Activated CD4-positive, alpha-beta memory T cell treated with anti-CD3 and anti-CD28 coated beads, Interleukin-2, amount 10 ng/mL, durations not matched to agents 7 days and 5 days (primary cell): ENCODE data around the gene TNPO1. TPM values are rescaled to one million over a fixed set of nuclear protein-coding genes. Genes with fewer than 3 reads are reported as not detected.
"Not testable (repeated sequence)": the region's sequence is repeated elsewhere in the genome, so short reads cannot be mapped to it uniquely, and the experiment has no call there.

Experiments
- CTCF ChIA-PET: fragments of 350-600 bp; sonication (Branson Sonifier 250); formaldehyde crosslinking; loops from one replicate; lab custom pipeline; 2021; ENCODE audit warnings: antibody characterized with exemption, inconsistent platforms; lab: Charles Lee
- POLR2A ChIA-PET: fragments of 350-600 bp; sonication (Branson Sonifier 250); formaldehyde crosslinking; loops from one replicate; lab custom pipeline; 2021; ENCODE audit warnings: antibody characterized with exemption; lab: Charles Lee
- DNase-seq: peaks from one replicate; pipeline ENCODE4 v3.0.0-alpha.2; 2020
- H3K27ac Mint-ChIP-seq: one replicate; pipeline ENCODE4 v1.8.0; 2021; ENCODE audit warnings: mild to moderate bottlenecking, mixed read lengths
- H3K27me3 Mint-ChIP-seq: one replicate; pipeline ENCODE4 v1.8.0; 2021; ENCODE audit warnings: mixed read lengths
- H3K36me3 Mint-ChIP-seq: one replicate; pipeline ENCODE4 v1.8.0; 2021; ENCODE audit warnings: low read depth, mixed read lengths
- H3K4me1 Mint-ChIP-seq: one replicate; pipeline ENCODE4 v1.8.0; 2021; ENCODE audit warnings: mixed read lengths
- H3K4me3 Mint-ChIP-seq: one replicate; pipeline ENCODE4 v1.8.0; 2021; ENCODE audit warnings: mild to moderate bottlenecking, mixed read lengths
- H3K9me3 Mint-ChIP-seq: one replicate; pipeline ENCODE4 v1.8.0; 2021; ENCODE audit warnings: mixed read lengths
- total RNA-seq, 2 experiments: library from RNA; stranded (reverse); gene quantifications; one replicate each; pipeline ENCODE4 v1.2.3, GENCODE V29; 2021

Gene TNPO1
- total RNA-seq, 2 experiments from 2014 or later = 67.1 to 78.3 TPM

DNA sequence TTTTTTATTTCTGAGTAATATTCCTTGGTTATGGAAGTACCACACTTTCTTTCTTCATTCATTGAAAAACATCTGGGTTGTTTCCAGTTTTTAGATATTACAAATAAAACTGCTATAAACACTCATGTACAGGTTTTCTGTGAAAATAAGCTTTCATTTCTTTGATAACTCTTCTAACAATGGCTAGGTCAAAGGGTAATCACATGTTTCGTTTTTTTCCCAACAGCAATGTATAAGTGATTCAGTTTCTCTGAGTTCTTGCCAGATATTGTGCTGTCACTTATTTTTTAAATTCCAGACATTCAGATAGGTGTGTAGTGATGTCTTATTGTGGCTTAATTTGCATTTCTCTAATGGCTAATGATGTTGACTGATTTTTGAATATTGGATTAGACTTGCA lies 16.7 kb upstream of the TNPO1 start:
- ChIA-PET CTCF (no interaction called here), POLR2A (no interaction called here)
- H3K27me3 Mint-ChIP-seq = peaks cover 30% of the 10 kb centered on the region
- H3K9me3 Mint-ChIP-seq = no peaks in the 10 kb centered on the region
- no peak overlapping the region for H3K27ac Mint-ChIP-seq
- H3K4me3 Mint-ChIP-seq = no peak overlapping the region
- H3K36me3 Mint-ChIP-seq = no peaks in the 10 kb centered on the region
- no peak for DNase-seq
- no peaks in the 10 kb centered on the region for H3K4me1 Mint-ChIP-seq

DNA sequence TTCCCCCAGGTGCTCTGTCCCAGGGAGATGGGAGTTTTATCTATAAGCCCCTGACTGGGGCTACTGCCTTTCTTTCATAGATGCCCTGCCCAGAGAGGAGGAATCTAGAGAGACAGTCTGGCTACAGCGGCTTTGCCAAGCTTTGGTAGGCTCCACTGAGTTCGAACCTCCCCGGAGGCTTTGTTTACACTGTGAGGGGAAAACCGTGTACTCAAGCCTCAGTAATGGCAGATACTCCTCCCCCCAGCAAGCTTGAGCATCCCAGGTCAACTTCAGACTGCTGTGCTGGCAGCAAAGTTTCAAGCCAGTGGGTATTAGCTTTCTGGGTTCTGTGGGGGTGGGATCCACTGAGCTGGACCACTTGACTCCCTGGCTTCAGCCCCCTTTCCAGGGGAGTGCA lies 7.8 kb upstream of the TNPO1 start:
- H3K4me3 Mint-ChIP-seq, H3K9me3 Mint-ChIP-seq, DNase-seq, H3K27ac Mint-ChIP-seq, CTCF ChIA-PET, H3K36me3 Mint-ChIP-seq, H3K4me1 Mint-ChIP-seq, POLR2A ChIA-PET: not testable (repeated sequence)
- peaks cover 61% of the 10 kb centered on the region for H3K27me3 Mint-ChIP-seq

DNA sequence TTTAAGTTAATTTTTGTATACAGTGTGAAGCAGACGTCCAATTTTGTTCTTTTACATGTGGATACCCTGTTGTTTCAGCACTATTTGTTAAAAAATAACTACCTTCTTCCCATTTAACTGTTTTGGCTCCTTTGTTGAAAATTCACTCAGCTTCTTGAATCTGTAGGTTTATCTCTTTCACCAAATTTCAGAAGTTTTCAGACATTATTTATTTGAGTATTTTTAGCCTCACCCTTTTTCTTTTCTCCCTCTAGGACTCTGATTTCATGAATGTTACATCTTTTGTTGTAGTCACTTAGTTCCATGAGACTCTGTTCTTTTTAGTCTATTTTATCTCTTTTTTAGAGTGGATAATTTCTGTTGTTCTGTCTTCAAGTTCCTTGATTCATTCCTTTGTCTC lies 4.6 kb upstream of the TNPO1 start:
- H3K9me3 Mint-ChIP-seq = no peaks in the 10 kb centered on the region
- POLR2A ChIA-PET = no interaction called here
- DNase-seq = no peak
- H3K4me1 Mint-ChIP-seq = peaks cover 4% of the 10 kb centered on the region
- no peak overlapping the region for H3K4me3 Mint-ChIP-seq
- no peaks in the 10 kb centered on the region for H3K36me3 Mint-ChIP-seq
- no peak overlapping the region for H3K27ac Mint-ChIP-seq
- CTCF ChIA-PET = no interaction called here
- H3K27me3 Mint-ChIP-seq = peaks cover 44% of the 10 kb centered on the region

DNA sequence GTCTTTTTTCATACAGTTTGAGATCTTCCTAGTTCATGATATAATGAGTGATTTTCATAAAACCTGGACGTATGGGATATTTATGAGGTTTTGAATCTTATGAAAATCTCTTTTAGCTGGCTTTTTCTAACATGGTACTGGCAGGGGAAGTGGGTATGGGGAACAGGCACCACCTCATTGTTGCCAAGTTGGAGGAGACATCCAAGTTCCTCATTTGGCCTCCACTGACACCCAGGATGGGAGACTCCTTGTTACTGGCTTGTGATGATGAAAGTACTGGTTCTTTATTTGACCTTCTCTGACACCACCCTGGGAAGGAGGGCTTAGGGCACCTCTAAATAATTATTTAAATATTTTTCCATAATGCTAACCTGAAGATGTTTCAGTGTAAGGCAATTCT lies 4.0 kb upstream of the TNPO1 start:
- CTCF ChIA-PET = no interaction called here
- POLR2A ChIA-PET = no interaction called here
- no peak for DNase-seq
- Mint-ChIP-seq H3K27ac (no peak overlapping the region), H3K36me3 (no peaks in the 10 kb centered on the region), H3K4me3 (no peak overlapping the region), H3K4me1 (peaks cover 10% of the 10 kb centered on the region), H3K27me3 (peaks cover 38% of the 10 kb centered on the region), H3K9me3 (no peaks in the 10 kb centered on the region)

DNA sequence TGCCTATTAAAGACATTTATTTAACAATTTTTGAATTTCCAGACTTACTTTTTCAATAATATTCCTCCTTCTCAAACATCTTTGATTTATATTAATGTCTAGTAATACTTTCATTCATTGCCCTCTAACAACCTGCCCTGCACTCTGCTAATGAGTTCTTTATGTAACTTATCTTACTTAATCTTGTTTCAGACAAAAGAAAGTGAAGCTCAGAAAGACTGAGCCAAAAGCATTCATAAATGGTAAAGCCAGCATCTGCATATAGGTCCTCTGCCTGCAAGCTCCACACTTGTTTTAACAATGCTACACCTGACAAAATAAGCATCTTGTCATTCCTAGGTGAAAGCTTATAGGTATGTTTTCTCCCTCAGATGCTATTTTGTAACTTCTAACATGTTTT lies 2.4 kb upstream of the TNPO1 start:
- H3K27me3 Mint-ChIP-seq = peaks cover 34% of the 10 kb centered on the region
- H3K9me3 Mint-ChIP-seq = no peaks in the 10 kb centered on the region
- no peaks in the 10 kb centered on the region for H3K36me3 Mint-ChIP-seq
- H3K27ac Mint-ChIP-seq = no peak overlapping the region
- peaks cover 19% of the 10 kb centered on the region for H3K4me1 Mint-ChIP-seq
- ChIA-PET POLR2A (no interaction called here), CTCF (no interaction called here)
- DNase-seq = no peak
- no peak overlapping the region for H3K4me3 Mint-ChIP-seq

DNA sequence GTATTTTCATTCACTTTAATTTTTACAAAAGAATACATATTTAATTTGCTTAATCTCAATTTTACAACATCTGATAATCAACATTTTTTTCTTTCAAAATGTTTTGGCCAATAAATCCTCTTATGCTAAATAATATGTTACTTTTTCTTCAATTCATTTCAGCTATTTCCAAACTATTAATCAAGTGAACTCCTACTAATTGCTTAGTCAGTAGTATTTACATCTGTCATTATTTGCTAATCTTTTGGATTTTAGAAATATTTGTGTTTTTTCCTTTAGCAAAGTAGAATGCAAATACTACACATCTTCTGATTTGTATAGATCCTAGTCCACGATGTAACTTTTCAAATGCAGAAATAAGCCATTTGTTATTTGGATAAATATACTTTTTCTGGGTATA lies 1.6 kb upstream of the TNPO1 start:
- Mint-ChIP-seq H3K27me3 (peaks cover 30% of the 10 kb centered on the region), H3K4me3 (no peak overlapping the region), H3K9me3 (no peaks in the 10 kb centered on the region), H3K36me3 (no peaks in the 10 kb centered on the region), H3K4me1 (peaks cover 20% of the 10 kb centered on the region), H3K27ac (no peak overlapping the region)
- no peak for DNase-seq
- POLR2A ChIA-PET = no interaction called here
- CTCF ChIA-PET = no interaction called here

DNA sequence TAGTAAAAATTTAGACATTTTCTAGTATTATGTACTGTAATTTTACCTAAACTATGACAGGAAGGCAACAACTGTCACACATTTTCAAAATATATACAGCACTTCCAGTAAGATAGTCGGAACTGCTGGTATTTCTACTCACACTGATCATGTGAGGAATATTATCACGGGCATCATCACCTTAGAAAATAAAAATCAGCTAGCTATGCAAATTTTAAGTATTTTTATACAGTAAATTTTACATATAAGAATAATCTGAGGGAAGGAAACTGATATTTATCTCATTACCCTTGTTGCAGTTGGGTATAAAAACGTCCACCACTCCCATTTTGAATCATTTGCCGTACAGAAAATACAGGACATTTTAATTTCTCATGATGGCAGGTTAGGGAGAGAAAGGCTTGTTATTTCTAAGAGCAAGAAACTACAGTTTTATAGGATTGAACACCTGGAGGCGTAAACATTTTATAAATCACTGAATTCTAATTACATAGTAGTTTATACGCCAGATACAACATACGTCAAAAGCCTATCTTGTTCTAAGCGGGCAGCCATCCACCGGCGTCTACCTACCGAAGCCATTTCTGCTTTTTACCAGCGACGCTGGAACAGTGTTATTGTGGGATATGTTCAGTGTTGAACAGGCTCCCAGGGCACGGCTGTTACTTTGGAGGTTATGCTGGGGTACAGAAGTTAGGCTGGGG lies 729 bp upstream of the TNPO1 start:
- Mint-ChIP-seq H3K9me3 (no peaks in the 10 kb centered on the region), H3K27ac (no peak overlapping the region), H3K4me3 (peak overlapping the region; percentile 90), H3K4me1 (peaks cover 20% of the 10 kb centered on the region), H3K36me3 (no peaks in the 10 kb centered on the region), H3K27me3 (peaks cover 24% of the 10 kb centered on the region)
- ChIA-PET CTCF (no interaction called here), POLR2A (interaction anchor here (5.3 kb wide), 1 partner anchor 33 kb away, joined by 59 read pairs; no protein-coding TSS in a partner anchor)
- no peak for DNase-seq

DNA sequence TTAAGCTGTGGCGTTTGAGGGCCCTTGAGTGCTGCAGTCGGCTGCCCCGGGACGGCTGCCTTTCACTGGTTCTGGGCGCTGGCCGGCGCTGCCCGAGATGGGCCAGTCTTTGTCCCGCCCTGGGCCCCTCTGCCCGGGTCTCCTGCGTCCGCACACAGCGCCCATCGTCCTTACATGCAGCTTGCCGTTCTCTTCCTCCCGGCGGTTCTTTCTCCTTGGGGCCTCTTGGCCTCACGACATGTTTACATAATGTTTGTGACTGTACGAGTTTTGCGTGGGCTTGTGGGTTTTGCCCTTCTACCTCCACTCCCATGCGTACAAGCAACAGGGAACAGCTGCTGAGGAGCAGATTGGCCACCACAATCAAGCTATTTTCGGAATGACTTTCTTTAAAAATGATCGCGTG lies 618 bp downstream of the TNPO1 start:
- CTCF ChIA-PET = interaction anchor here (1.3 to 5.7 kb wide), 9 partner anchors 17 to 415 kb away, joined by 4 to 52 read pairs (median 4); partner anchors contain the start of gene FCHO2
- peaks cover 13% of the 10 kb centered on the region for H3K27me3 Mint-ChIP-seq
- no peaks in the 10 kb centered on the region for H3K9me3 Mint-ChIP-seq
- POLR2A ChIA-PET = interaction anchor here (0.8 to 5.3 kb wide), 9 partner anchors 13 to 509 kb away, joined by 3 to 59 read pairs (median 3); partner anchors contain the start of gene FCHO2
- H3K27ac Mint-ChIP-seq = peak overlapping the region; percentile 63
- peaks cover 25% of the 10 kb centered on the region for H3K4me1 Mint-ChIP-seq
- no peaks in the 10 kb centered on the region for H3K36me3 Mint-ChIP-seq
- DNase-seq = no peak
- H3K4me3 Mint-ChIP-seq = peak overlapping the region; percentile 90

DNA sequence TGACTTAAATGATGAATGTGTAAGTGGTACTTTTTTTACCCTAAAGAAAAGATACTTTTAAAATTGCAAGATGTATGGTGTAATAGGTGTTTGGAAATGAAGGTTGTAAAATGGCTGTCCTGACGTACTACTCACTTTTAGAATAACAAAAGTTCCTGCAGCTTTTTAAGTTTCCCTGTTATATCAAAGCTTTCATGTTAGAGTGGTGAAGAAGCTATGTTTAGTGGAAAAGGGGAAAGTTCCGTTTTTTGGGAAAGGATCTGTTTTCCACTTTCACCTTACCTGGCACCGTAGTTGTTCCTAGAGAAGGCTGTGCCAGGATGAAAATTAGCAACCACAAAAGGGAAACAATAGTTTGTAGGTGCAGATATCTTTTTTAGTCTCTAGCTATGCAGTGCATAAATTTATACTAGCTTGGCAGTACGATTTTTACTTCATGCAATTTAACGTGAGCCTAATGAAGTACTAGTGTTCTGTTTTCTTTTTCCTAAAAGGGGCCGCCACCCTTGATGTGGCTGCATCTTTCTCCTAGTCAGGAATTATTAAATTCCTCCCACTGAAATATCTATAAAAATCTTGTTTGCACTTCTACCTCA lies 1.3 kb downstream of the TNPO1 start:
- DNase-seq = no peak
- H3K4me3 Mint-ChIP-seq = peak overlapping the region; percentile 90
- H3K4me1 Mint-ChIP-seq = peaks cover 27% of the 10 kb centered on the region
- no peaks in the 10 kb centered on the region for H3K9me3 Mint-ChIP-seq
- POLR2A ChIA-PET = interaction anchor here (0.8 to 5.3 kb wide), 5 partner anchors 12 to 509 kb away, joined by 3 to 59 read pairs (median 4); no protein-coding TSS in a partner anchor
- CTCF ChIA-PET = interaction anchor here (1.4 to 5.7 kb wide), 10 partner anchors 17 to 416 kb away, joined by 4 to 52 read pairs (median 4); partner anchors contain the start of gene FCHO2
- H3K27ac Mint-ChIP-seq = no peak overlapping the region
- peaks cover 7% of the 10 kb centered on the region for H3K27me3 Mint-ChIP-seq
- no peaks in the 10 kb centered on the region for H3K36me3 Mint-ChIP-seq

DNA sequence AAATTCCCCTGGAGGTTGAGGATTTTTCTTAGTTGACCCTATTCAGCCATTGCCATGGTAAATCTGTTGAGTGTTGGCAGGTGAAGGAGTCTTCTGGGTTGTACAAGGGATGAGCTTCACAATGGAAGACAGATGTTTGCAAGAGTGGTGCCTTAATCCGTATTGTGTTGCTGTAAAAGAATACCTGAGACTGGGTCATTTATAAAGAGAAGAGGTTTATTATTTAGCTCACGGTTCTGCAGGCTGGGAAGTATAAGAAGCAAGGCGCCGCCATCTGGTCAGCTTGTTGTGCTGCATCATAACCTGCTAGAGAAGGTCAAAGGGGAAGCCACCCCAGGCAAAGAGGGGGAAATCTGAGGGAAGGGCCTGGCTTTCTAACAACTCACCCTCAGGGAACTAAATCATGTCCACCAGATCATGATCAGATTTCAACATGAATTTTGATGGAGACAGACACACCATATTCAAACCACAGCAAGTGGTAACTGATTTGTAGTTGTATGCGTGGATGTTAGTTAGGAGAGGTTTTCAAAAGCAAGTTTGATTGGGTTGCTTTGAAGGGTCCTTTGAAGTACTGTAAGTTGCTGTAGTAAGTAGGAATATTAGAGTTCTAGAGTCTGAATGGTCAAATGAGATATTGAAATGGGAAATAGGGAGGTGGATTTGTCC lies 2.5 kb downstream of the TNPO1 start:
- H3K27me3 Mint-ChIP-seq = peaks cover 2% of the 10 kb centered on the region
- H3K36me3 Mint-ChIP-seq = no peaks in the 10 kb centered on the region
- H3K27ac Mint-ChIP-seq = no peak overlapping the region
- POLR2A ChIA-PET = interaction anchor here (5.3 kb wide), 1 partner anchor 30 kb away, joined by 59 read pairs; no protein-coding TSS in a partner anchor
- H3K4me3 Mint-ChIP-seq = no peak overlapping the region
- H3K4me1 Mint-ChIP-seq = peaks cover 27% of the 10 kb centered on the region
- peak; percentile 52 for DNase-seq
- H3K9me3 Mint-ChIP-seq = no peaks in the 10 kb centered on the region
- CTCF ChIA-PET = interaction anchor here (0.7 to 5.7 kb wide), 12 partner anchors 11 to 453 kb away, joined by 3 to 52 read pairs (median 6); partner anchors contain the start of gene FCHO2

DNA sequence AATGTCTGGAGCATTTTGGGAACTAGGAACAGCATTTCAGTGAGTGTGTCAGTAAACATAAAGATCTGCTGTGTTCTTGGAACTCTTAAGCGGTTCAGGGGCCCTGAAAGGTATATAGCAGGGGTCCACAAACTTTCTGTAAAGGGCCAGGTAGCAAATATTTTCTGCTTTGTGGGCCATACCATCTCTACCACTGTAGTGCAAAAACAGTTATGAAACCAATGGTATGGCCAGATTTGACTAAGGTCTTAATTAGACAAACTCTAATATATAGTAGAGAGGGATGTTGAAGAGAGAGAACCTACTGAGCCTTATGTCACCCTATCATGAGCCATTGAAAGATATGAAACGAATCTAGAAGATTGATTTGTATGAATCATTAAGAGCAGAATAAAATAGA lies 5.3 kb downstream of the TNPO1 start:
- Mint-ChIP-seq H3K36me3 (no peaks in the 10 kb centered on the region), H3K4me3 (no peak overlapping the region), H3K27ac (no peak overlapping the region), H3K27me3 (no peaks in the 10 kb centered on the region), H3K4me1 (peaks cover 22% of the 10 kb centered on the region), H3K9me3 (no peaks in the 10 kb centered on the region)
- no peak for DNase-seq
- CTCF ChIA-PET = interaction anchor here (5.7 kb wide), 1 partner anchor 211 kb away, joined by 52 read pairs; no protein-coding TSS in a partner anchor
- POLR2A ChIA-PET = no interaction called here

DNA sequence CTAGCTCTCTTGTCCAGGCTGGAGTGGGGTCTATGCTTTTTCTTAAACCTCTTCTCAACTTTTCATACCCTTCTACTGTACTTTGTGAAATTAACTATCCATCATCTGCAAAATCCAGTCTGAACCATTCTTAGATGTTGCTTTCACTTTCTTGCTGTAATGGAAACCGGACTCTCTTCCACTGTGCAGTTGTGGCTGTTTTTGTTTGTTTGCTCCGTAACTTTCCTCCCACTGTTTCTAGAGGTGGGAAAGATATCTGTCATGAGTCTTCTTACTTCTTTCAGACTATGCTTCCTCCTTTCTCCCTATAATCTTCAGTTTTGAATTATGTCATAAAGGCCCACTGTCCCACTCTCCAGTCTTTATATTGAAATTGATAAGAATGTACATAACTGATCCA lies 6.5 kb downstream of the TNPO1 start:
- peaks cover 13% of the 10 kb centered on the region for H3K4me1 Mint-ChIP-seq
- no peak overlapping the region for H3K4me3 Mint-ChIP-seq
- DNase-seq = no peak
- CTCF ChIA-PET = no interaction called here
- no peaks in the 10 kb centered on the region for H3K9me3 Mint-ChIP-seq
- POLR2A ChIA-PET = no interaction called here
- no peak overlapping the region for H3K27ac Mint-ChIP-seq
- no peaks in the 10 kb centered on the region for H3K27me3 Mint-ChIP-seq
- no peaks in the 10 kb centered on the region for H3K36me3 Mint-ChIP-seq

DNA sequence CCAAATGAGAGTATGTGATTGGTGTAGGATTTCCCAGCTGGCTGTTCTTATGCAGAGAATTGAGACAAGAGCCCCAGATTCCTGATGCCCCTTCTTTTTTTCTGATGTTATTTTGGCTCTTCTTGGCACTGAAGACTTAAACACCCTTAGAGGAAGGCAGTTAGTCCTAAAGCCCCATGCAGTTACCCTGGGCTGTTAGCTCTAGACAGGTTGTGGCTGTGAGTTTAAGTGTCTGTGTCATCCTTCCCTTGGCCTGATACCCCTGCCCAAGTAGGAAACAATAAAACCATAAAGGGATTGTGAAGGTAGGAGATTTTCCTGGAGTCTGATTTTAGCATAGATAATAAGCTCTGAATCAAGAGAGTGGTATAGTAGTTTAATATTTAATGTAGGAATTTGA lies 13.2 kb downstream of the TNPO1 start:
- no peak overlapping the region for H3K27ac Mint-ChIP-seq
- H3K4me1 Mint-ChIP-seq = no peaks in the 10 kb centered on the region
- no peaks in the 10 kb centered on the region for H3K9me3 Mint-ChIP-seq
- no peaks in the 10 kb centered on the region for H3K27me3 Mint-ChIP-seq
- no peaks in the 10 kb centered on the region for H3K36me3 Mint-ChIP-seq
- H3K4me3 Mint-ChIP-seq = no peak overlapping the region
- DNase-seq = no peak
- ChIA-PET POLR2A (interaction anchor here (1.4 kb wide), 1 partner anchor 13 kb away, joined by 4 read pairs; no protein-coding TSS in a partner anchor), CTCF (interaction anchor here (1.6 kb wide), 1 partner anchor 11 kb away, joined by 6 read pairs; no protein-coding TSS in a partner anchor)
